GM19328 (cell line): ENCODE results near the gene PVALEF.

Source experiments
- ATAC-seq: cut with Tn5 transposase; IDR thresholded peaks from one replicate; pipeline ENCODE4 v1.9.1; 2021; ENCODE audit warnings: mild to moderate bottlenecking, moderate library complexity; ENCODE audit not compliant: unreplicated experiment

PVALEF gene

GRCh38 chr17:81194941-81195901 is 29.9 kb downstream of the PVALEF start:
- ATAC-seq: no peak

- ATAC-seq: no peak
These were observed 30.7 kb downstream of the PVALEF start for GRCh38 chr17:81195941-81196495.

- no peak for ATAC-seq
These were observed 31.4 kb downstream of the PVALEF start for GRCh38 chr17:81196505-81197408.

- ATAC-seq: no peak
These were observed 32.1 kb downstream of the PVALEF start for GRCh38 chr17:81197409-81197795.

GRCh38 chr17:81197831-81198490 is 32.7 kb downstream of the PVALEF start:
- no peak for ATAC-seq

GRCh38 chr17:81198826-81199481 is 33.6 kb downstream of the PVALEF start:
- ATAC-seq: no peak

- ATAC-seq: no peak
These were observed 34.1 kb downstream of the PVALEF start for GRCh38 chr17:81199482-81199830.

GRCh38 chr17:81200201-81200600 is 34.9 kb downstream of the PVALEF start:
- ATAC-seq: no peak

GRCh38 chr17:81200695-81201580 is 35.6 kb downstream of the PVALEF start:
- no peak for ATAC-seq

- ATAC-seq: no peak
These were observed 37.0 kb downstream of the PVALEF start for GRCh38 chr17:81202318-81202717.

GRCh38 chr17:81203136-81203535 is 37.8 kb downstream of the PVALEF start:
- ATAC-seq: no peak

- no peak for ATAC-seq
These were observed 39.3 kb downstream of the PVALEF start for GRCh38 chr17:81204578-81204977.

- ATAC-seq: no peak
These were observed 40.9 kb downstream of the PVALEF start for GRCh38 chr17:81206166-81206565.

- ATAC-seq: no peak
These were observed 41.4 kb downstream of the PVALEF start for GRCh38 chr17:81206657-81207056.

GRCh38 chr17:81207610-81208581 is 42.6 kb downstream of the PVALEF start:
- no peak for ATAC-seq

- ATAC-seq: no peak
These were observed 43.3 kb downstream of the PVALEF start for GRCh38 chr17:81208651-81209050.

- no peak for ATAC-seq
These were observed 43.8 kb downstream of the PVALEF start for GRCh38 chr17:81209141-81209540.

- no peak for ATAC-seq
These were observed 45.2 kb downstream of the PVALEF start for GRCh38 chr17:81210466-81210865.
